Hematopoietic multipotent progenitor cell (in vitro differentiated cells): ENCODE data around the gene CCDC157. TPM values are rescaled to one million over a fixed set of nuclear protein-coding genes. Genes with fewer than 3 reads are reported as not detected.

Experiments used
- DNase-seq, 3 donors: peaks; one replicate each; pipeline ENCODE4 v3.0.0-alpha.2; 2011 to 2015; ENCODE audit warnings: low read depth in 2 of 3, low spot score in 2 of 3
- total RNA-seq: library from RNA; depleted of rRNA; stranded (reverse); fragments of >200 nt; gene quantifications from one replicate; pipeline ENCODE4 v1.2.3, GENCODE V29; 2012

CCDC157 gene
- total RNA-seq, 1 donor: 5.9 TPM

DNA sequence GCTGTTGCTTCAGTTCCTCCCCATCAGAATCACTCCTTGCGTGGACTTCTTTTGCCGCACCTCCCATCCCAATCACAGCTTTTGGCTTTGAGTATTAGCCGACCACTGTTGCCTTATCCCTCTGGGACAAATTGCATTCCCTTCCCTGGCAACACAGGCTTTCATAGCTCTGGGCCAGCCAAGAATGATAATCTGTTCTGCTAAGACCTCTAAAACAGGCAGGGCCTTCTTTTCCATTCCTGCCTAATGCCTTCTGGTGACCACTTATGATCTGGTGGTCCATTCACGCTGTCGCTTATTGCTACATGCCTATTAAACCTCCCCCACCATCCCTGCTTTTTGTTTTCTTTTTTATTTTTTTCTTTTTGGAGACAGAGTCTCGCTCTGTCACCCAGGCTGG lies 49.6 kb downstream of the CCDC157 start:
- no peak for DNase-seq

DNA sequence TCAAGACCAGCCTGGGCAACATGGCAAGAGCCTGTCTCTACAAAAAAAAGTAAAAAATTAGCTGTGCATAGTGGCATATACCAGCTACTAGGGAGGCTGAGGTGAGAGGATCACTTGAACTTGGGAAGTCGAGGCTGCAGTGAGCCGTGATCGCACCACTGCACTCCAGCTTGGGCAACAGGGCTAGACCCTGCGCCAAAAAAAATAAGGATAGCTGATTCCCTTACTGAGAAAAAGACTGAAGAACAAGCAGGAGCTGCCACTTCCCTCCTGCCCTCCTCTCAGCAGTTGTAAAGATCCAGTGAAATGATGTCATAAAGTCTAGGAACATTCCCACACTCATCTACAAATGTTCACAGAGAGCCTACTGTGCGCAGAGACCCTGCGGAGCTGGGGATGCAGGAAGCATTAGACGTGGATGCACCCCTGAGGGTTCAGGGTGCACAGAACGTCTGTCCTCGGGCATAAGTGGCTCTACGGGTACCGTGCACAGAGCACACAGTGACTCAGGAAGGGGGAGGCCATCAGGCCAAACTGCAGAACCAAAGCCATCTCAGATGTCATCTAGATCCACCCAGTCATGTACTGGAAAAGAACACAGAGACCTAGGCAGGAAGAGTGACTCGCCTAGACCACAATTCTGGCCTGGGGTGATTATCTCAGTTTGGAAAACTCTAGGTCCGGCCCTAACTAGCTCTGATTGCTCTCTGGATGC lies 51.7 kb downstream of the CCDC157 start:
- no peak for DNase-seq

DNA sequence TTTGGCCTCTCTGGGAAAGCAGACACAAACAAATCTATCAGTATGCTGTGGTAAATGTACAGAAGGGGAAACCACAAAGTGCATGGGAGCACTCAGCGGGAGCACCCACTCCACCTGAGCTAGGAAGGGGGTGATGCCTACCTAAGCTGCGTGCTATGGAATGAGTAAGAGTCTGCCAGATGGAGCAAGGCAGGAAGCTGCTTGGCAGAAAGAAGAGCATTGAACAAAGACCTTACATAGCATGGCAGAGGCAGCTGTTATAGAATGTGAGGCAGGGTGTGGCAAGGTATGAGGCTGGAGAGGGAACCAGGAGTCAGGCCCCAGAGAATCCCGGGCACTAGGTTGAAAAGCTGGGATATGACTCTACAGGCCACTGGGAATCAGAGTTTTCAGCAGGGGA lies 55.0 kb downstream of the CCDC157 start:
- no peak for DNase-seq

DNA sequence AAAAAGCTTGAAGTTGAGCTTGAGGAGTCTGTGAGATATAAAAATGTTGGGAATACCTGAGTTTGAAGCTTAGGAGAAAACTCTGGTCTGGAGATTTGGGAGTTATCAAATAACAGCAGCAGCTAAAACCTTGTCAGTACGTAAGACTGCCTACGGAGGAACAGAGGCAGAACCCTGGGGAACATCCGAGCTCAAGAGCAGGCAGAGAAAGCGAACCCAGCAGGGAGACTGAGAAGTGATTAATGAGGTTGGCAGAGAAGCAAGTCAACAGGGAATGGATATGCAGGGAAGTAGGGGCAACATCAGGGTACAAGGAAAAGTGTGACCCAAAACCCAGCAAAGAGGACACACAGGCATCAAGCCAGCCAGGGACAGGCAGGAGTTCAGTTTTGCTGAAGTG lies 56.2 kb downstream of the CCDC157 start:
- DNase-seq: no peak

DNA sequence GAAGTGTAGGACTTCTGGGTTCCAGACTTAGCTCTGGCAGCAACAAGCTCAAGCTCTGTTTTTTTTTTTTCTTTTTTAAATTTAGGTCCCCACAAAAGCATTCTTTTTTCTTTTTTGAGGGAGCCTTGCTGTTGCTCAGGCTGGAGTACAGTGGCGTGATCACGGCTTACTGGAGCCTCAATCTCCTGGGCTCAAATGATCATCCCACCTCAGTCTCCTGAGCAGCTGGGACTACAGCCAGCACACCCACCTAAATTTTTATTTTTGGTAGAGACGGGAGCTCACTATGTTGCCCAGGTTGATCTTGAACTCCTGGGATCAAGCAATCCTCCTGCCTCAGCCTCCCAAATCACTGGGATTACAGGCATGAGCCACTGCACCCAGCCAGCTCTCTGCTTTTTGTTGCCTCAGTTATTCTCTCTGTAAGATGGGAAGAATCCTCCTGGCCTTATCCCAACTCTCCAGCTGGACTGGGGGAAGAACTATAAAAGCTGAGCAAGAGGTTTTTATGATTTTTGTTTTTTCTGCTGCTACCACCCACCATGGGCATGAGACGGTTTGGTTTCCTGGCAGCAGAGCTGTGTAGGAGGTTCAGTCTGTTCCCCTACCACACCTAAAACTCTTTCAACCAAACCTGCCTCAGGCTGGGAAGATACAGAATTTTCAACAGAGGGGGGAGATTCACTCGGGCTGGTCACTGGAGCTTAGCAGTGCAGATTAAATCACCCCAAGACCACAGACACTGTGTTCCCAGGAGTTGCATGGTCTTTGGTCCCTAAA lies 57.1 kb downstream of the CCDC157 start:
- no peak for DNase-seq

DNA sequence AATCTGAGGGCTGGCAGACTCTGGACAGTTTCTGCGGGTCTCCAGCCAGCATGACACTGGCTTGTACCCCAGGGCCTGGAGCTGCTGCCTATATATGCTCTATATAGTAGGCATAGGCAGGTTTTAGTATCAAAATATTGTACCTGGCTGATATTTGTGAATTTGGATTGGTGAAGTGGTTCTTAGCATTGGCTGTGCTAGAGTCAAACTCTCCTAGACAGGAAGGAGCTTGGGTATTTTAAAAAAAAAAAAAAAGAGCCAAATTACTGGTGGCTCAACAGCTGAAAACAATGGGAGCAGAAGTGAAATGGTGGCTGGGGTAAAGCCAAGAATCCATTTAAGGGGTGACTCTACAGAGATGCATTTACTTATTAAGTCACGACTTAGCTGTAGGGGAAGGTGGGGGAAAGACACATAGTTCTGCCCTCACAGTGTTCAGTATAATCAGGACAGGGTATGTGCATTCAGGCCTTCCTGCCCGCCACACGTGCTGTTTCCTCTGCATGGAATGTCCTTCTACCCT lies 57.8 kb downstream of the CCDC157 start:
- no peak for DNase-seq

DNA sequence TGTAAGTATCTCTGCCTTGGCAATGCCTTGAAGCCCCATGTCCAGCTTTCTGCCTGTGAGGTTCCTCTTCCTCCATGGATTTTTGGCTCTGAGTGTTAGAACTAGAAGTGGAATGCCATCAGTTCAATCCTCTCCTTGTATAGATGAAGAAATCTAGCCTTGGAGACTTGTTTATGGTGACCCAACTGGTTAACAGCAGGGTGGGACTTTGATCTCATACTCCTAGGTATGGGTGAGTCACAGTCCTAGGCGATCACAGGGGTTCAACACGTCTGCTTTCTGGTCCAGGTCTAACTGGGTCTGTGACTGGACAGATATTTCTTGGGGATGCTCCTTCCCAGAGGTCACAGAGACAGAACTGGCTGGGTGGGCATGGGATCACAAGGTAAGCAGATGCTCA lies 59.6 kb downstream of the CCDC157 start:
- DNase-seq: no peak

DNA sequence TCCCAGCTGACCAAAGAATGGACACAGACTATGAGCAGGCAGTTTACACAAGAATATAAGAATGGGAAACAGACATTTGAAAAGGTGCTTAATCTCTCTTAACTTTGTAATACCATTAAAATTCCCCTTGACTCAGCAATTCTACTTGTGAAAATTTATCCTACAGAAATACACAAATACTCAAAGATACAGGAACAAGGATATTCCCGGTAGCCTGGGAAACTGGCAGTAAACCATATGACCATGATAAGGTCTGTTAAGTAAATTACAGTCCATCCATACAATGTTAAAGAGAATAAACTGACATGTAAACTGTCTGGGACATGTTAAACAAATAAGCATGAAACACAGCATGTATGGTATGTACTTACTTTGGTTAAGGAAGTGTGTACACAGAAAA lies 60.0 kb downstream of the CCDC157 start:
- DNase-seq: no peak

DNA sequence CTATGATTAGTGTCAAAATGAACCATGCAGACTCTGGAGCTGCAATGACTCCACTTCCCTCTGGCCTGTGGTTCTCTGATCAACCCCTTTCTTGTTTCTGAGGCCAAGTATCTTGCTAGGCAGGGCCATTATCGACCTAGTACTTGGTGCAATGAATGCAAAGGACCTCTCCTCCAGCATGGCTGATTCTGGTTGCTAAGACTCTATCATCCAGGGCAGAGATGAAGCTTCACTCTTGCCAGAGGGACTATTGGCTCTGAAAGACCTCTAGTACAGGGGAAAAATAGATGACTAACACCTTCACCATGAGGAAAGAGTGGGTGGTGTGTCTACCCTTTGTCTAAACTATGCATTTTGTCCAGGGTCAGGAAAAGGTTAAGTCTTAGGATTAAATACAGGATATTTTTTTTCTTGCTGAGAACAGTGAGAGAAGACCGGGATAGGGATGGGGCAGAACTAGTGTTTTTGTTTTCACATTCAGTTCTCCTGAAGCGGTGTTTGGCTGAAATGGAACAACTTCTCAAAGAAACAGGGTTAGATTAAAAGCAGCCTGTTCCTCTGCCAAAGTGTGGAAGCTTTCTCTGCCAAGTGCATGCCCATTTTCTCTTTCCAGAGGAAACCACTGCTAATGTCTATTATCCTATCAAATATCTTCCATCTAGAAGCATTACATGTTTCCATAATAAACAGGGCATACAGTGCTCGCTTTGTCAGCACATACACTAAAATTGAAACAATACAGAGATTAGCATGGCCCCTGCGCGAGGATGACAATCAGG lies 63.7 kb downstream of the CCDC157 start:
- DNase-seq: no peak

DNA sequence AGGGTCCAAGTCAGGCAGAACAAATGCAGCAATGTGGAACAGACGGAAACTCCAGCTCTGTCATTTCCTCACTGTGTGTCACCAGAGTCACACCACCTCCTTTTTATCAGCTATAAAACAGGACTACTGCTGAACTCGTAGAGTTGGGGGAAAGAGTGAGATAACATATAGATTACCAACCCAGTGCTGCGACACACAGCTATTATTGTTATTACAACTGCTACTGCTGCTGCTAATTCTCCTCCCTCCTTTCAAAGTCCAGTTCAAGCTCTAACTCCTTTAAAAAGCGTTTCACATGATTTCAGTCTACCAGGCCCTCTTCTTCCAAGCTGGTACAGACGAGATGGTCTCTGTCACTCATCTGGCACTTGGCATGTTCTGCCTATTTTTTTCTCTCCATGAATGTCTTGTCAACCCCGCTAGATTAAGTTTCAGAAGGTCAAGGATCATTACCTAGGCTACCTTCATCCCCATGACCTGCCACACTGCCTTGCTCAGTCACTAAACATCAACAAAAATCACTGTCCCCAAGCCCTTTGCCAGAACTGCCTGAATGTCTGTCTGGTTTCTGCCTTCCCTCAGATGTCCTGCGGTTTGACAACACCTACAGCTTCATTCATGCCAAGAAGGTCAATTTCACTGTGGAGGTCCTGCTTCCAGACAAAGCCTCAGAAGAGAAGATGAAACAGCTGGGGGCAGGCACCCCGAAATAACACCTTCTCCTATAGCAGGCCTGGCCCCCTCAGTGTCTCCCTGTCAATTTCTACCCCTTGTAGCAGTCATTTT lies 65.1 kb downstream of the CCDC157 start:
- no peak for DNase-seq

DNA sequence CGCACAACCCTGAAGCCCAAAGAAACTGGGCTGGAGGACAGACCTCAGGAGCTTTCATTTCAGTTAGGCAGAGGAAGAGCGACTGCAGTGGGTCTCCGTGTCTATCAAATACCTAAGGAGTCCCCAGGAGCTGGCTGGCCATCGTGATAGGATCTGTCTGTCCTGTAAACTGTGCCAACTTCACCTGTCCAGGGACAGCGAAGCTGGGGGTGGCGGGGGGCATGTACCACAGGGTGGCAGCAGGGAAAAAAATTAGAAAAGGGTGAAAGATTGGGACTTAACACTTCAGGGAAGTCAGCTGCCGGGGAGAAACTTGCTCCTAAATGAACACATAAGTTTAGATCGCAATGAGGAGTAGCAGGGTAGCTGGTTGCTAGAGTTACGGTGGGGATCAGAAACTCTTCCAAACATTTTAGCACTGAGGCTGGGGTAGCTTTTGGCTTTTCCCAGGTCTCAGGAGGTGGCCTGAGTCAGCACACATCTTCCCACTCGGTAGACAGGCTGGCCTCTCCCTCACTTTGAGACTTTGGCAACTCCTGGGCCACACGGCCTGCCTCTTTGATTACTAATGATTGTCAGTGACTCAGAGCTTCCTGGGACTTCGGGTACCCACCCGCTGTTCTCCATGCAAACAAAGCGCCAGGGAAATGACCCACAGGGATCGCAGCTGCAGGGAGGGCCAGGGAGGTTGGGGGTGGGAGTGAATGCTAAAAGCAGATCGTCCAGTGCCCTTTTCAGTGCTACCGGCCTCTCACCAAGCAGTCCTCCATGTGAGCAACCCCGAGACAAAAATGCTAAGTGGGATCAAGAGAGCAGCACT lies 65.9 kb downstream of the CCDC157 start:
- DNase-seq: no peak

DNA sequence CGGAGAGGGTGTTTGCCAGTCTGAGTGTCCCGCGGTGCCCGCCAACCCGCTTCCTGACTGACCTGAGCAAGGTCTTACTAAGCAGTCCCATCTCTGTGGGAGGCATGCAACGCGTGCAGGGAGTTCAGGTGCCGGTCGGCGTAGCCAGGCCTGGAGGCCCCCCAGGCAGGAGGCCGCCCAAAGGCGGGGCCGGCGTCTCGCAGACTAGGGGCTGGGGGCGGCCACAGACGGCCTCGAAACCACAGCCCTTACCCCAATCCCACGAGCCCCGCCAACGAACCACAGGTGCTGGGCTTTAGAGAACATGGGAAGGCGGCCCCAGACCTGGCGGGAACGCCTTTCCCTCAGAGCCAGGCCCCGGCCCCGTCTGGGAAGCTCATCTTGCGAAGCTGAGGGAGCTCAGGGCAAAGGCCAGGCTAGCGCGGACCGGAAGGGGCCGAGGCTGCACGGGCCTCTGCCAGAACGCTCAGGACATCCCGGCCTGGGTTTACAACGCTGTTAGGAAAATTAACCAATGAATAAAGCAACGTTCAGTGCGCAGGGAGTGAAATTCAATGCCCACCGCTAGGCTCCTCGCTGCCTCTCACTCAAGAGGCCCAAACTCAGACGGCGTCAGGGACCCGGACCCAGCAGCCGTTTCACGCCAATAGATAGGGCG lies 66.6 kb downstream of the CCDC157 start:
- no peak for DNase-seq

DNA sequence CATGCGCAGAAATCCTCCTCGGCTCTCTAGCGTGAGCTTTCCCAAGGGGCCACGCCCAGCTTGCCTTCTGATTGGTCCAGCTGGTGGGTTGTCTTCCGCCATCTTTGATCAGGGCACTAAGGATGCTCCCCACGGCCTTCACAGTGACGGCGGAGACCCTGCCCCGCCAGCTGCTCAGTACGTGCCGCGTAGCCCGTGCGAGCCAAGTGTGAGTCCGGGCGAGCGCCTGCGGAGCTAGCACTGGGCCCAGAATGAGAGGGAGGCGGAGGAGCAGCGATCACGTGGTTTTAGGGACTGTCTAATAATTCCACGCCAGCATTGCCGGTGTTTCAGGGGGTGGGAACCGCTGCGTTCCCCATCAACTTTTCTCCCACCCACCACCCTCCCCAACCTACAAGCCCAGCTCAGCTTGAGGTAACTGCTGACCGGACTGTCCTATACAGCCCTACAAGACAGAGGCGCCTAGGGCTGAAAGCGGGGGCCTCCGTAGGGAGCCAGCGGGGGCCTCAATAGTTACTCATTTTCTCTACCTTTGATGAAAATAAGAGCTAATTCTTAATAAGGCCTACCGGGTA lies 67.2 kb downstream of the CCDC157 start:
- peak; percentile 96 to 100 (median 100) for DNase-seq

DNA sequence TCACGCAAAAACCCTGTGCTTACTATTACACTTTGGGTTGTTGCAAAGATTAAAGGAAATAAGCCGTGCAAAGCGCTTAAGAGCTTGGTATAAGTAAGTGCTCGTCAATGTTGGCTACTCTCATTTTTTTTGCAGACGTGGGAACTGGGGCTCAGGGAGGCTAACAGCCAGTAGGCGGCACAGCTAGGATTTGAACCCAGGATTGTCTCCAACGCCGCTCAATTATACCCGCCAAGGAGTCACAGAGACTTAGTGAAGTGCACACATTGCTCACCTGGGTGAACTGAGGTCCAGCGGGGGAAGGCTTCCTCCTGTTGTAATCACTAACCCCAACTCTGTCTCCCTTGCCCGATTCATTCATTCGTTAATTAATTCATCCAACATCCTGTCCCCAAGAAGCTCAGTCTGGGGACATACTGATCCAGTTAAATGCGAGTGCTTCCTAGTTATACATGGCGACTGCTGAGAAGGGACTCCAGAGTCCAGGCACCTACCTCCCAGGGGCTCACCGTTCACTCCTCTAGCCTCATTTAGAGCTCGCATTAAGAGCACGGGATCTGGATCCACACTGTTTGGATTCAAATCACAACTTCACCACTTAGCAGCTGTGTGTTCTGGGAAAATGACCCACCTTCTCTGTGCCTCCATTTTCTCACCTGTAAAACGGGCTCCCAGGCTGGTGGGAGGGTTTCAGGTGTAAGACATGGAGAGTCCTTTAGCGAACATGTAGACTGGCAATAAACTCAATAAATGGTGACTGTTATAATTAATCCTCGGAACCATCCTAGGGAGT lies 67.9 kb downstream of the CCDC157 start:
- no peak for DNase-seq

DNA sequence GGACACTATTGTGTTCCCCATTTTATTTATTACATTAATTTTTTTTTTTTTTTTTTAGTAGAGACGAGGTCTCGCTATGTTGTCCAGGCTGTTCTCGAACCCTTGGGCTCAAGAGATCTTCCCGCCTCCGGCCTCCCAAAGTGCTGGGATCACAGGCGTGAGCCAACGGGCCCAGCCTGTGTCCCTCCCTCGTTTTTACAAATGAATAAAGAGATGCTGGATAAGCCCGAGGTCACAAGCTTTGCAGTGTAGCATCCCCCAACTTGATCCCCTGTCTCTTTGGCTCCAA lies 68.5 kb downstream of the CCDC157 start:
- no peak for DNase-seq

DNA sequence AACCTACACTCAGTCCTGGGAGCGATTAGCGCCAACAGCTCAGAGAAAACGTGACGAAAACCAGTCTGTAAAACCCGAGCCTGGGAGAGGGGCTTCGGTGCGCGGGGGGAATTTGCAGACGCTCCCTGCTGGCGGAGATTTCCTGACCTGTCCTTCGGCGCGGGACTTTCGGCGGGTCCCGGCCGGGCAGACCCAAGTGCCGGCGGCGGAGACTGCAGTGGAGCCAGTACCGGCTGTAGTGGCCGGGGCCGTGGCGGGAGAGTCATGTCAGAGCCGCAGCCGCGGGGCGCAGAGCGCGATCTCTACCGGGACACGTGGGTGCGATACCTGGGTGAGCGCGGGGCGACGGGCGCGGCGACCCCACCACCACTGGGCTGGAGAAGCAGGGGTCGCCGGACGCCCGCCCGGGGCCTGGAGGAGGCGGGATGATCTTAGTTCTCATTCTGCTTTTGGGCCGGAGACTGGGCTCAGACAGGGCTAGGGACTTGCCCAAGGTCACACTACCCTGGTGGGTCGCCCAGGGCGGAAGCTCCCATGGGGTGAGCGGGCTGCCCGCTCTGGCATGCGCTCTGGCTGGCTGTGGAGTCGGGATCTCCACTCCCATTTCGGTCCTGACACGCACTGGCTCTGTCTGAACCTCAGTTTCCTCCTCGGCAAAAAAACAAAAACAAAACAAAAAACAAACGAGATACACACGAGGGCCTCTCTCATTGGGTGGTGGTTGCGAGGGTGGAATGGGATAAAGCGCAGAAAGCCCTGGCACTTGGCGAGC lies 69.0 kb downstream of the CCDC157 start, which contains the start of gene MTFP1:
Gene MTFP1, plus strand, starts transcription at position 153 of the 772 bp plus-strand sequence. Its CDS starts 112 bp downstream, at position 265.
- peak in 1 of 3 donors; percentile 48 for DNase-seq
